GM21423 (cell line): ENCODE results near the gene HK2.
"Not testable (repeated sequence)": the region's sequence is repeated elsewhere in the genome, so short reads cannot be mapped to it uniquely, and the experiment has no call there.

Experiments used
- ATAC-seq: cut with Tn5 transposase; IDR thresholded peaks from one replicate; pipeline ENCODE4 v1.9.1; 2021; ENCODE audit warnings: mild to moderate bottlenecking, moderate library complexity; ENCODE audit not compliant: unreplicated experiment

The HK2 gene

DNA sequence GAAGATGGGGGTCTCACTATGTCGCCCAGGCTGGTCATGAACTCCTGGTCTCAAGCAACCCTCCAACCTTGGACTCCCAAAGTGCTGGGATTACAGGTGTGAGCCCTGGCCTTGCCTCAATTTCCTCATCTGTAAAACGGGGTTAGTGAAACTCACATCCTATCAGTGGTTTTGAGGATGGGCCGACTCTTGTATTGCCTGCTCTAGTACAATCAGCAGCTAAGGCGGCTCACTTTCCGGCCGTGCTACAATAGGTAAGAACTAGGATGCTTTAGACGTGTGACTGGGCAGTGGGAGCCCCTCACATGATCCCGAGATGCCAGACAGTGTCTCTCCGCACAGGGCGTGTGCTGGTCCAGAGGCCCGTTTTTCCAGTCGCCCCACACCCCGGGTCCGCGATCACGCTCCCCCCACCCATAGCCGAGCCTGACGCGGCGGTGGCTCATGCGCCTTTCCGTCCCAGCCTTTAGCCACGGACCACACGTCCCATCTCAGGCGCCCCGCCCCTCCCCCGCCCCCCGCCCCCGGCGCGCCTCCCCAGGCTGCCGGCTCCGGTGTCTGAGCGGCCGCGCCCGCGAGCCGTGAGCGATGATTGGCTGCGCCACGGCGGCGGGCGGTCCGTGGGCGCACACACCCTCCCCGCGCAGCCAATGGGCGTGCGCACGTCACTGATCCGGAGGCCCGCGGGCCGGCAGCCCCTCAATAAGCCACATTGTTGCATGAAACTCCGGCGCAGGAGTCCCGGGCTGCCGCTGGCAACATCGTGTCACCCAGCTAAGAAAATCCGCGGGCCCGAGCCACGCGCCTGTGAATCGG lies at the start of gene HK2:
Gene HK2 (plus strand): TSS at position 710 of the 816 bp plus-strand sequence. CDS start 454 bp downstream, outside the sequence.
- ATAC-seq = peak; percentile 78

DNA sequence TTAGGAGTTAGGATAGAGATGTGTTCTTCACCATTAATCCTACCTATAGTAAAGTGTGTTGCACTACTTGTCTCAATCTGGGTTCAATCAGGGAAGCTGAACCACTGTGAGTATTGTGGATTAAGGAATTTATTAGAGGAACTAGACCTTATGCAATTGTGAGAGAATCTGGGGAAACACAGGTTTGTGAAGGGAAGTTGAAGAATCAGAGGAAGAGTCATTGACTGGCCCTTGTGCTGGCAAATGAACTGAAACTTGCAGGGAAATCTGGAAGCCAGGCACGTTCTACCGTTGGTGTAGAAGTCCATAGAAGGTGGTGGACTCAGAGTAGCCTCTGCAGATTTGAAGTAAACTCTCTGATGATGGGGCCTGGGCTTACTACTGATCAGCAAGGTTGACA lies 44.7 kb upstream of the HK2 start:
- ATAC-seq = no peak

DNA sequence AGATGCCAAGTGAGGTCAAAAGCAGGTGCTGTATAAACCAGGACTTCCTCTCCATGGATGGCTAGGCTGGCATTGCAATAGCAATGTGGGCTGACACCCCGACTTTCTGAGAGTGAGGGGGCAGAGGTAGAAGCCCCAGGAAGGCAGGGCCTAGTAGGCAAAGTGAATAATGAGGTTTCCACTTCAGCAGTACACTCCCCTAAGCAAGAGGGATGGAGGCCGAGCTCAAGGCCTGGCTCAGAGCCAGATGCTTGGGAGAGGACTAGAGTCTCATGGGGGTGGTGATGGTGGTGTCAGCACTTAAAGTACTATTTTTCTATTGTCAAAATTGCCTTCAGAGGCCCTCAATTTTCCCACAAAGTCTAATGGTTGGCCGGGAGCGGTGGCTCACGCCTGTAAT lies 41.6 kb upstream of the HK2 start:
- ATAC-seq = no peak

DNA sequence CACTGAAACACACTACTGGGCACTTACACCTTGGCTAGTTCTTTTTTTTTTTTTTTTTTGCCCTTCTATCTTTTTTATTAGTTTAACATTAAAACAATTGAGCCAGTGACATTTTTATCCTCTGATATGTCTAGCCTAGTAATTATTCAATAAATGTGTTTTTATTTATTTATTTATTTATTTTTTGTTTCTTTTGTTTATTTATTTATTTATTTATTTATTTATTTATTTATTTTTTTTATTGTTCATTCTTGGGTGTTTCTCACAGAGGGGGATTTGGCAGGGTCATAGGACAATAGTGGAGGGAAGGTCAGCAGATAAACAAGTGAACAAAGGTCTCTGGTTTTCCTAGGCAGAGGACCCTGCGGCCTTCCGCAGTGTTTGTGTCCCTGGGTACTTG lies 39.0 kb upstream of the HK2 start:
- not testable (repeated sequence) for ATAC-seq

- no peak for ATAC-seq
Measured at GRCh38 chr2:74806355-74806839, 27.5 kb upstream of the HK2 start.

DNA sequence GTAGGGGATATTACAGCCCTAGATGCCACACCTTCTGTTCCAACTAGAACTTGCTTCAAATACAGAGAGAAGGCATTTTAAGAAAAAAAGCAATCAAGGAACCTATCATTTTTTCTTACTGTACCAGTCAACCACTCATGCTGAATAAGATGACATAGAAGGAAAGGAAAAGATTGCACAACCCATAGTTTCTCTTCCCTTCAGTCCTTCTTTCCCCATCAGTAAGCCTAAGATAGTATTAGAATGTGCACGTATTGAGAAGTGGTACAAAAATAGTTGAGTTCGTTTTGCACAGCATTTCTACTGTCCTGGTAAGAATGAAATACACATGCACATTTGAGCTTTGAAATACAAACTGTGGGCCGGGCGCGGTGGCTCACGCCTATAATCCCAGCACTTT lies 27.0 kb upstream of the HK2 start:
- no peak for ATAC-seq

GRCh38 chr2:74812787-74813590 lies 20.9 kb upstream of the HK2 start:
- ATAC-seq = no peak

- no peak for ATAC-seq
Measured at GRCh38 chr2:74814102-74814501, 19.8 kb upstream of the HK2 start.

GRCh38 chr2:74815941-74816340 lies 18.0 kb upstream of the HK2 start:
- ATAC-seq = no peak

DNA sequence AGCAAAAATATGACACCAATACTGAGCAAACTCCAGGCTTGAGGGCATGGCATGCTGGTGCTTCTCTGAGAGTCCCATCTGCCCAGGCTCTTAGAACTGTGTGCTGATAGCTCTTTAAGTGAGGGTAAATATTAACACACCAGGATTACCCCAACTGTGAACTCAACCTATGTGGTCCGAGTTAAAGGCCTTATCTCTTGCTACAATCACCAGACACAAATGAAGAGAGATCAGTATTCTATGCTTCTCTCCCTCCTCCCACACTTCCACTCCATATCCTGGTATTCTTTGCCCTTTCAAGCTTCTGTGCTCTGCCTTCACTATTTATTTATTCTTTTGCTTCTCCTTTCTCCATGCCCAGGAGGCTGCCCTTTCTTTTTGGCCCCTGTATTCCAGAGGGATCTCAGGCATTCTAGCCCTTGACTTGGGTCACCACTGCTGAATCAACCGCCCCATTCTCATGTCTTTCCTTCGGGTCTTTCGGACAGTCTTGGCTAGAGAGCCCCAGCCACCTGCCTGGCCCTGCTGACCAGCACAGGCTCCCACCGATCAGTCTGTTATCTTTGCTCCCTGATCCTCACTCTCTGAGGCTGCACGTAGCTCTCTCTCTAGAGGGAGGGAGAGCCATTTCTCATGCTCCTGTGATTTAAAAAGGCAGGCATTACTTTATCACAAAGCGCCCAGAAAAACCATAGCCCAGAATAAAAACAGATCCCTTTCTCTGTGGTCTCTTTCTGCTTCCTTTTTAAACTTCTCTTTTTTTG lies 17.2 kb upstream of the HK2 start:
- ATAC-seq = peak; percentile 66

GRCh38 chr2:74817304-74817675 lies 16.6 kb upstream of the HK2 start:
- no peak for ATAC-seq

GRCh38 chr2:74819702-74820101 lies 14.2 kb upstream of the HK2 start:
- peak; percentile 56 for ATAC-seq

GRCh38 chr2:74821177-74822126 lies 12.5 kb upstream of the HK2 start:
- no peak for ATAC-seq

DNA sequence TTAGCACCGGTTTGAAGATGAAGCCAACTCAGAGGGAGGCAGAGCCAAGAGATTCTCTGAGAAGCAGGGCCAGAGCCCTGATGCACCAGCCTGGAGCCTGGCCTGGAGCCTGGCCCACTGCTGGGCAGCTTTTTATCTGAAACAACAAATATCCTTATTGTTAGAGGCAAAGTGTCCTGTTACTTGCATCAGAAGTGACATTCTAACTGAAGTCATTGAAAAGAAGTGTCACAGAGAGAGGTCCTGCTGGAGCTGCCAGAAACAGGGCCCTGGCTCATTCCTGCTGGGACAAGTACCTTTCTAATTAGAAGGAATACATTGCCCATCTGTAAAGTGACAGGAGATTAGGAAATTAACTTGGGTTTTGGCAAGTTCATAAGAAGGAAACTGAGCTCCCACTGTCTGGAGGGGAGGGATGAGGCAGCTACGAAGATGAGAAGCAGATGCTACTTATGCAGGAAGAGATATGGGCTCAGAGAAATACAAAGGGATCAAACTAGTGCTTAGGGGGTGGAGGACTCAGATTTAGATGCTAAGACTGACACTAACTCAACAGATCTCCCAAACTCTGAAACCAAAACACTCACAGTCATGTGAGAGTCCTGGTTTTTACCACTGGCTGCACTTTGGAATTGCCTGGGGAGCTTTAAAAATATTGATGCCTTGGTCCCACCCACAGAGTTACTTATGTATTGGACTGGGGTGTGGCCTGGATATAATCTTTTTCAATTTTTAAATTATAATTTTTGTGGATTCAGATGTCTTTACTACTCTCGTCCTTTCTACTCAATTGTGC lies 11.0 kb upstream of the HK2 start:
- ATAC-seq = no peak

DNA sequence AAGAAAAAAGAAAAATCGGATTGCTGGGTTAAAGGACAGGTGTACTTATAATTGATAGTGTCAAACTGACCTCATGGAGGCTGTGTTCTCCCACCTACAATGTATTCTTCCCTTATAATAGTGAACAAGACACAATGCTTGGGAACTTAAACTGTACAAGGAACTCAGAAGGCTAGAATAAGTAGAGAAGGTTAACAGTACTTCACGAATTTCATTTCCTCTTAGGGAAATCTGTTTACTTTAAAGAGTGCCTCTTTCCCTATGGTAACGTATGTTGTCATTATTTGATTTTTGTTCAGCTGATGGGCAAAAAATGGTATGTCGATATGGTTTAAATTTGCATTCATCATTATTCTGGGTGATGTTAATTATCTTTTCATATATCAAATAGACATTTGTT lies 9.2 kb upstream of the HK2 start:
- ATAC-seq = no peak

DNA sequence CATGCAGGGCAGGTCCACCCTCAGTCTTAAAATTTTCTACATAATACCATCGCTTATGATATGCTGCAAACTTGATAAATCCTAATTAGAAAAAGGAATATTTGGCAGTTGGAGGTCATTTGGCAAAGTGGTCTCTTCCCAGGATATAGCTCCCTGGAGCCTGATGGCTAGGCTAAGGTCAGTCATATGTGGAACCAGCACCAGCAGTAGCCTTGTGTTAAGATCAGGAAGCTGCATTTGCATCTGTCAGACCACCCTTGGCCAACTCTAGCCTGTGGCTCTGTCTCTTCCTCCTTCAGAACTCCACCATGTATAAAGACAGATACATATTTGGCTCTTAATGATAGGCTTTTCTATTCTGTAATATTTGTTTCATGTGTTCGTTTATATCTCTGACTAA lies 5.4 kb upstream of the HK2 start:
- ATAC-seq = no peak

DNA sequence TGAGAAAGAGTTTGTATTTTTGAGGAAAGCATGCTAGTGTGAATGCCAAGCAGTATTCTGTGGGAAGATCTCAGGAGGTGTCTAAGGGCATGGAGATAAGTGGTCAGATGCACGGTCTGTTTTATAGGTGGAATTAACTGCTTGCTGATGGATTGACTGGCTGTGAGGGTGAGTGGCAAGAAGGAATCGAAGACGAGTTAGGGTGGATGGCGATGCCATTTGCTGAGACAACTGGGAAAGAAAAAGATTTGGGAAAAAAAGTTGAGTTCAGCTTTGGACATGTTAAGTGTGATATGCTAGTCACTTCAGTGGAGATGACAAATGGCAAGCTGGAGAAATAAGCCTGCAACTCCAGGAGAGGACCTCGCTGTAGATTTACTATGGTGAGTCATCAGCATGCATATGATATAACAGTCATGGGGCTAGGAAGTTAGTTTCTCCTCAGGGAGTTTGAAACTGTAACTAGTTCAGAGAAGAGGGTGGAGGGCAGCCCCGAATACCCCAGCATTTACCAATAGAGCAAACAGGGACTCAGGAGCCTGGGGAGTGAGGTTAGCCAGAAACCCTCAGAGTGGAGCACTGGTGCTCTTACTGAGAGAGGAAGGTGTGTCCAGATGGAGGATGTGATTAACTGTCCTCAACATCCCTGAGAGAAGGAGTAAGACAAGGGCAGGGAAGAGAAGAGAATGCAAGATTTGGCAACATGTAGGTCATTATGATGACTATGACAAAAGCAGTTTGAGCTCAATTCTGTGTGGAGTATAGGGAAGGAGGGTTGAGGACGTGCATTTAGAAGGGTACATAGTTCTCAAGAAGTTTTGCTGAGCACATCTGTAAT lies 2.0 kb upstream of the HK2 start:
- no peak for ATAC-seq

DNA sequence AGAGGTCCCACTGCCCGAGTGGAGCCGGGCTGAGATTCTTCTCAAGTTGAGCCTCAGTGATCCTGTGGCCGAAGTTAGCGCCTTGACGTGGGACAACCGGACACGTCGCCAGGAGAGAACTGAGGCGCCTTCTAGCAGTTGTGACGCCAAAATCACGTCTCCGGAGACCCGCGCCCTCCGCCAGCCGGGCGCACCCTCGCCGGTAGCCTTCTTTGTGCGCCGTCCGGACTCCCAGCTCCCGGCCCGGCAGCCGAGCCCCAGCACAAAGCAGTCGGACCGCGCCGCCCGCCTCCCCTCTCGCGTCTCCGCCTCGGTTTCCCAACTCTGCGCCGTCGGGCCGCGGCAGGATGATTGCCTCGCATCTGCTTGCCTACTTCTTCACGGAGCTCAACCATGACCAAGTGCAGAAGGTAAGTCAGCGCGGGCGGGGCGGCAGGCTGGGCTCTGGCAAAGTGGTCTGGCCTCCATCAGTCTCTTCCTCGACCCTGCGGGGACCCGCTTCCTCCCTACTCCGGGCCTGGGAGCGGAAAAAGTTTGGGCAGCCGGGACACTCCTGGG lies 386 bp downstream of the HK2 start:
- ATAC-seq = peak; percentile 4
